Ovary (tissue), 3 donors: ENCODE measurements around the gene C5orf15.

Experiments
- EP300 ChIP-seq: sonication (generic); formaldehyde crosslinking; IDR thresholded peaks from one replicate; pipeline ENCODE4 v1.6.1; 2017; ENCODE audit warnings: antibody characterized with exemption
- POLR2A ChIP-seq: fragments of 450-650 bp; IDR thresholded peaks from one replicate; pipeline ENCODE4 v1.6.1; 2017; ENCODE audit warnings: antibody characterized with exemption, mild to moderate bottlenecking, moderate library complexity
- TF ChIP-seq, protein P1 (sequence below), 3 donors: fragments of 450-650 bp in 2 of 3; fragments of 200-600 bp in 1 of 3; IDR thresholded peaks; one replicate each; pipeline versions ENCODE4 v1.5.1 to v1.8.0; 2016 to 2022; ENCODE audit warnings: antibody characterized with exemption in 3 of 3, mild to moderate bottlenecking in 1 of 3
- donor health status: DM: no; HTN: no; CAD: no.

DNA sequence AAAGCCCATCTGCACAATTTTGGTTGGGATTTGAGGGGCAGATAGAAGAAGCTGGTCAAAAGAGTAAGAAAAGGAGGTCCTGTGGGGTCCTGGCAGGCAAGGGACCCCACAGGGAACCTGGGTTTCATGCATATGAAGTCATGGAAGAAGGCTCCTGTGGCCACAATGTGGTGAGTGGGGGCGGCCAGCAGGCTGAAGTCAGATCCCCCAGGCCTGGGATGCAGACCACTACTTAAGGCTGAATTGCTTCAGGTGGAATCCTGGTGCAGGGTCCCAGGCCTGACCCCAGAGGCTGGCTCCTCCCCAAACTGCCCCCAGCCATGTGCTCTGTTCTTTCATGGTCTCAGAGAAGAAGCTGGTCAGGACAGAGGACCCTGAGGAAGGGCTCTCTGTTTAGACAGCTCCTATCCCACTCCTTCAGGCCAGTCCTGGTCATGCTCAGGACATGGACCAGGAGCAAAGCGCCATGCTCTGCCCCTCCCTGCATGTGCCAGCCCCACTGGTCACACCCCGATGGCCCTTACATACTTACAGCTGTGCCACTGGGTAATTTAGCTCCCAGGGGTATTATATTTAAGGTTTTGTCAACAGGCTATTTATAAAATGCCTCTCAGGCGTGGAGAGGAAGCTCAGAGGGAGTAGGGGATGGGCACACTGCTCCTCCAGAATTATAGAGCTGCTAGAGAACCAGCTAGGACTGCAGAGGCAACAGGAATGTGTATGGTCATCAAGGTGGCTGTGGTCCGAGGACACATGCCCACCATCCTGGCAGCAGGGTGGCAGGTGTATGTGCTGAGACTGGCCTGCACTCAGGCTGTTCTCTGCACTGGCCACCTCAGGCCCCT, 33.4 kb downstream of the C5orf15 start:
- TF ChIP-seq, protein P1, sequence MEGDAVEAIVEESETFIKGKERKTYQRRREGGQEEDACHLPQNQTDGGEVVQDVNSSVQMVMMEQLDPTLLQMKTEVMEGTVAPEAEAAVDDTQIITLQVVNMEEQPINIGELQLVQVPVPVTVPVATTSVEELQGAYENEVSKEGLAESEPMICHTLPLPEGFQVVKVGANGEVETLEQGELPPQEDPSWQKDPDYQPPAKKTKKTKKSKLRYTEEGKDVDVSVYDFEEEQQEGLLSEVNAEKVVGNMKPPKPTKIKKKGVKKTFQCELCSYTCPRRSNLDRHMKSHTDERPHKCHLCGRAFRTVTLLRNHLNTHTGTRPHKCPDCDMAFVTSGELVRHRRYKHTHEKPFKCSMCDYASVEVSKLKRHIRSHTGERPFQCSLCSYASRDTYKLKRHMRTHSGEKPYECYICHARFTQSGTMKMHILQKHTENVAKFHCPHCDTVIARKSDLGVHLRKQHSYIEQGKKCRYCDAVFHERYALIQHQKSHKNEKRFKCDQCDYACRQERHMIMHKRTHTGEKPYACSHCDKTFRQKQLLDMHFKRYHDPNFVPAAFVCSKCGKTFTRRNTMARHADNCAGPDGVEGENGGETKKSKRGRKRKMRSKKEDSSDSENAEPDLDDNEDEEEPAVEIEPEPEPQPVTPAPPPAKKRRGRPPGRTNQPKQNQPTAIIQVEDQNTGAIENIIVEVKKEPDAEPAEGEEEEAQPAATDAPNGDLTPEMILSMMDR (IDR thresholded peaks at IDR 0.05) = no peak
- TF ChIP-seq POLR2A (no peak), EP300 (no peak)
